Measurements from ENCODE around the gene N4BP3.

N4BP3 gene

DNA sequence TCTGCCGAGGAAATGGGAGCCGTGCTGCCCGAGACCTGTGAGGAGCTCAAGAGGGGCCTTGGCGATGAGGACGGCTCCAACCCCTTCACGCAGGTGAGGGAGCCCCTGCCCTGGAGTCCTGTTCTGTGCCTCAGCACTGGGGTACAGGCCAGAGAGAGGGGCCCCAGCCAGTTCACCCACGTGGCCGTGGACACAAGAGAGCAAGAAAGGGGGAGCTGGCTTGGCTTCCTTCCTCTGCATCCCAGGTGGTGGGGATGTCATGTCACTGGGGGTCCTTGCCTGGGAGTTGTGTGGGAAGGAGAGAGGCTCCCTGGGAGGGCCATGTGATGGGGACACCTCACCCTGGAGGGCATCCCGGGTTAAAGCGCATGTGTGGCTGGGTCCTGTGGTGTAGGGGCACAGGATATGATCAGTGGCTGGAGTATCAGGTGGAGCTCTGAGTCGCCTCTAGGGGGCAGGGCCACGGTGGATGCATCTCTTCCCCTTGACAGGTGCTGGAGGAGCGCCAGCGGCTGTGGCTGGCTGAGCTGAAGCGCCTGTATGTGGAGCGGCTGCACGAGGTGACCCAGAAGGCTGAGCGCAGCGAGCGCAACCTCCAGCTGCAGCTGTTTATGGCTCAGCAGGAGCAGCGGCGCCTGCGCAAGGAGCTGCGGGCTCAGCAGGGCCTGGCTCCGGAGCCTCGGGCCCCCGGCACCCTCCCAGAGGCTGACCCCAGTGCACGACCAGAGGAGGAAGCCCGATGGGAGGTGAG lies 7.5 kb downstream of the N4BP3 start:
- DNase-seq (ENCODE audit: extremely low read depth, low read depth) = peak; percentile 39
- TF ChIP-seq, protein P1, sequence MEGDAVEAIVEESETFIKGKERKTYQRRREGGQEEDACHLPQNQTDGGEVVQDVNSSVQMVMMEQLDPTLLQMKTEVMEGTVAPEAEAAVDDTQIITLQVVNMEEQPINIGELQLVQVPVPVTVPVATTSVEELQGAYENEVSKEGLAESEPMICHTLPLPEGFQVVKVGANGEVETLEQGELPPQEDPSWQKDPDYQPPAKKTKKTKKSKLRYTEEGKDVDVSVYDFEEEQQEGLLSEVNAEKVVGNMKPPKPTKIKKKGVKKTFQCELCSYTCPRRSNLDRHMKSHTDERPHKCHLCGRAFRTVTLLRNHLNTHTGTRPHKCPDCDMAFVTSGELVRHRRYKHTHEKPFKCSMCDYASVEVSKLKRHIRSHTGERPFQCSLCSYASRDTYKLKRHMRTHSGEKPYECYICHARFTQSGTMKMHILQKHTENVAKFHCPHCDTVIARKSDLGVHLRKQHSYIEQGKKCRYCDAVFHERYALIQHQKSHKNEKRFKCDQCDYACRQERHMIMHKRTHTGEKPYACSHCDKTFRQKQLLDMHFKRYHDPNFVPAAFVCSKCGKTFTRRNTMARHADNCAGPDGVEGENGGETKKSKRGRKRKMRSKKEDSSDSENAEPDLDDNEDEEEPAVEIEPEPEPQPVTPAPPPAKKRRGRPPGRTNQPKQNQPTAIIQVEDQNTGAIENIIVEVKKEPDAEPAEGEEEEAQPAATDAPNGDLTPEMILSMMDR (IDR thresholded peaks at IDR 0.05; ENCODE audit: low read depth, low read length, missing control alignments) = peak; percentile 57
- no peak overlapping the region for H3K4me3 ChIP-seq (replicated peaks; ENCODE audit: low read depth, low read length)

DNA sequence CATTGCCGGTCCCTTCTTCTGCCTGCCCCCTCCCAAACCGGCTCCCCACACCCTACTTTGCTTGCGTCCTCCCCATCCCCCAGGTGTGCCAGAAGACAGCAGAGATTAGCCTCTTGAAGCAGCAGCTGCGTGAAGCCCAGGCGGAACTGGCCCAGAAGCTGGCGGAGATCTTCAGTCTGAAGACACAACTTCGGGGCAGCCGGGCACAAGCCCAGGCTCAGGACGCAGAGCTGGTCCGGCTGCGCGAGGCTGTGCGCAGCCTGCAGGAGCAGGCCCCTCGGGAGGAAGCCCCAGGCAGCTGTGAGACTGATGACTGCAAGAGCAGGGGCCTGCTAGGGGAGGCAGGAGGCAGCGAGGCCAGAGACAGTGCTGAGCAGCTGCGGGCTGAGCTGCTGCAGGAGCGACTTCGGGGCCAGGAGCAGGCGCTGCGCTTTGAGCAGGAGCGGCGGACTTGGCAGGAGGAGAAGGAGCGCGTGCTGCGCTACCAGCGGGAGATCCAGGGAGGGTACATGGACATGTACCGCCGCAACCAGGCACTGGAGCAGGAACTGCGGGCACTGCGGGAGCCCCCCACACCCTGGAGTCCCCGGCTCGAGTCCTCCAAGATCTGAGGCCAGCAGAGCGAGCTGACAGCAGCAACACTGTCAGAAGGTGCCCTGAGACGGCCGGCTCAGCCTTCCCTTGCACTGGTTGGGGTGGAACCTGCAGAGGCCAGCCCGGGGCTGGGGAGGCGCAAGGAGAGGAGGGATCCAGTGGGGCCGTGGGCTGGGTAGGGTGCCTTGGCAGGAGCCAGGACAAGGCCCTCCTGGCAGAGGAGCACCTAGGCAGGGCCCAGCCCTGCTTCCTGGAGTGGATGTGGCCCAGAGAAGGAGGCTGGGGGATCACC lies 8.3 kb downstream of the N4BP3 start:
- DNase-seq (ENCODE audit: extremely low read depth, low read depth) = no peak
- TF ChIP-seq, protein P1 (IDR thresholded peaks at IDR 0.05; ENCODE audit: low read depth, low read length, missing control alignments) = no peak
- no peak overlapping the region for H3K4me3 ChIP-seq (replicated peaks; ENCODE audit: low read depth, low read length)

DNA sequence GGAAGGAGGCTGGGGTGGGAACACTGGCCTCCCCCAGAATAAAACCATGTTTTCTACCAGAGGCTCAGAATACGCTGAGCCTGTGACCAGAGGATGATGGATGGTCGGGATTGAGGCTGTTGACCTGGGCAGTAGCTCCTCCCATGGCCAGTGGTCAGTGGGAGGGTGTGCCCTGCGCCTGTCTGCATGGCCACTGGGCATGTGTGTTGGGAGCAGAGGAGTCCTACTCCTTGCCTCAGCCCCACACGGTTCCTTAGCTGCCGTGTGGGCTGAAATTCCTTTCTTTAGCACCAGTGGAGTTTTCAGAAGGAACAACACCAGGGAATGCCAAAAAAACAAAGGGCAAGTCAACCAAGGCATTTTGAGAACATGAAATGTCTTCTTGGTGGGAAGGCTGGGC lies 9.0 kb downstream of the N4BP3 start:
- TF ChIP-seq, protein P1 (IDR thresholded peaks at IDR 0.05; ENCODE audit: low read depth, low read length, missing control alignments) = no peak
- DNase-seq (ENCODE audit: extremely low read depth, low read depth) = no peak
- H3K4me3 ChIP-seq (replicated peaks; ENCODE audit: low read depth, low read length) = no peak overlapping the region

DNA sequence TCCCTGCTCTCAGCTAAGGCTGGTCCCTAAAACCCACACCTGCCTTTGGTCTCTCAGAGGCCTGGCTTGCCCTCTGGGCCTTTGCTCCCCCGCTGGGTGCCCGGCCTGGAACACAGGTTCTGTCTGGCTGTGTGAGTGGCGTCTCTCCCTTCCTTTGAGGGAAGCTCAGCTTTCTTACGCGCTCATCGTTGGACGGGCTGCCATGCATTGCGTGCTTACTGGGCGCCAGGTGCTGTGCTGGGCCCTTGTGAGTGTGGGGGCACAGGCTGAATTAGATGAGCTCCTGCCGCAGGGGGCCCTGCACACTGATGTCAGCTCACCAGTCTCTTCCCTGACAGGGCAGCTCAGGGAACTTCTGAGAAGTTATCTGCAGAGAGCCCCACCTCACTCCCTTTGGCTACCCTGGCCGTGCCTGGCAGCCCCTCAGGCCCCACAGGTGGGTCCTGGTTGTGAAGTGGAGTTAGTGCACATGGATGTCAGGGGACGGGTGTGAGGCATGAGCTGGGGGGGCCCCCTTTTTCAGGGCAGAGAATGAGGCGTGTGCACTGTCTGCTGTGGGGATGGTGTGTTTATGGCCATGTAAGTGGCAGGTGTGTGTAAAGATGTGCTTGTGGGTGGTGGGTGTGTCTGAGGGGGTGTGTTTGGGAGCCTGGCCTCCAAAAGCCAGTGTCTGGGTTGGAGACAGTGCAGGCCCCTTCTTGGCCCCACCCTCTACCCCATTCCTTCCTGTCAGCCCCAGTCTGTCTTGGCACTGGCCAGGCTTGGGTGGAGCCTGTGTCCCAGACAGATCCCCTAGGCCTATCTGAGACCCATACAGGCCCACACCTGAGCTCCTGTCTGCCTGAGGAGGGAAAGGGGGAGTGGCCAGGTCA lies 10.0 kb downstream of the N4BP3 start:
- H3K4me3 ChIP-seq (replicated peaks; ENCODE audit: low read depth, low read length) = no peak overlapping the region
- no peak for DNase-seq (ENCODE audit: extremely low read depth, low read depth)
- TF ChIP-seq, protein P1 (IDR thresholded peaks at IDR 0.05; ENCODE audit: low read depth, low read length, missing control alignments) = no peak

DNA sequence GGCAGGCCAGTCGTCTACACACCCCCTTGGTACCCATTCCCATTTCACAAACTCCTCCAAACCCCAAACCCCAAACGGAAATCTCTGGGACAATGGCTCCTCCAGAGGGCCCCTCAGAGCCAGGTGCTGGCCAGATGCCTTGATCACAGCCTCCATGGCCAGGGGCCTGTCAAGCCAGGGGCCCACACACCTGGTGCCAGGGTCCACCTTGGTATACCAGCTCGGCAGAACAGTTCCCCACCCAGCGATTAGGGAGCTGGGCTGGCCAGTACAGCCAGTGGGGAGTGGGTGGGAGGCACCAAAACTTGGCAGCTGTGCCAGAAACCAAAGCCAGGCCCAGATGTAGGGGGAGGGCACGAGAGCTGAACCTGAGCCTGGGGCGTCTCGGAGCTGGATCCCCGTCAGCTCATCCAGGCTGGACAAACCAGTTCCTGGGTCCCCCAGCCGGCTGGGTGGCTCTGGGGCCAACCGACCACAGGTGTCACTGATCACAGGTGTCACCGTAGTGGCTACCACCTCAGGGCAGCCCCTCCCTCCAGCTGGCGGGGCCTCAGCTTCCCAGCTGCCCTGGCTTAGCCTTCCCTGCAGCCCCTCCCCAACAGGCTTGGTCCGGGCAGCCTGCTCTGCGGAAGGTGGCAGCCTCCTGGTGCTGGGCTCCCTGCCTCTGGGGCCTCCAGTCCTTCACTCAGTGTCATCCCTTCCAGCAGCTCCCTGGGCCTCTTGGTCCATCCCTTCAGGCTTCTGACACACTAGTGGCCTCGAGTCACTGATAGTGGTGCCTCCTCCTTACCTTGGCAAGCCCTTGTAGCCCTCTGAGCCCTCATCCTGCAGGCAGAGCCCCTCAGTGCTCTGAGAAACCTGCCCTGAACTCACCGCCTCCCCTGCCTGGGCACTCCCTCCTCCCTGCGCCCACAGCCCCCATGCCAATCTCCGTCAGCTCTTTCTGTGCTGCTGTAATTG lies 10.9 kb downstream of the N4BP3 start:
- TF ChIP-seq, protein P1 (IDR thresholded peaks at IDR 0.05; ENCODE audit: low read depth, low read length, missing control alignments) = no peak
- H3K4me3 ChIP-seq (replicated peaks; ENCODE audit: low read depth, low read length) = no peak overlapping the region
- DNase-seq (ENCODE audit: extremely low read depth, low read depth) = no peak

Measured in HFF-Myc (cell line).